Kidney (tissue), 14 donors: Measurements from ENCODE around the gene CFAP70. TPM values are rescaled to one million over a fixed set of nuclear protein-coding genes. Genes with fewer than 3 reads are reported as not detected.

Experiments used
- DNase-seq, 5 donors: peaks; one replicate each; pipeline ENCODE4 v3.0.0-alpha.2; 2013 to 2020
- FAIRE-seq: peaks from 2 replicates; lab custom pipeline; 2012; peaks lifted over from hg19 to GRCh38; lab: Jason Lieb, UNC
- H3K27ac ChIP-seq, 2 donors: one replicate each; pipeline ENCODE4 v1.7.0; 2013; ENCODE audit warnings: low read depth in 2 of 2, low read length in 2 of 2, inconsistent platforms in 1 of 2
- H3K27me3 ChIP-seq: one replicate; pipeline ENCODE4 v1.7.1; 2013; ENCODE audit warnings: low read length, inconsistent platforms; ENCODE audit not compliant: control insufficient read depth, insufficient read depth
- H3K36me3 ChIP-seq, 3 donors: one replicate each; pipeline versions ENCODE4 v1.7.0 to v1.7.1; 2013; ENCODE audit warnings: low read length in 3 of 3, control low read depth in 1 of 3, inconsistent platforms in 1 of 3; ENCODE audit not compliant: insufficient read depth in 3 of 3, control insufficient read depth in 2 of 3
- H3K4me1 ChIP-seq, 3 donors: one replicate each; pipeline versions ENCODE4 v1.7.0 to v1.7.1; 2013; ENCODE audit warnings: low read length in 3 of 3, inconsistent platforms in 1 of 3, low read depth in 1 of 3; ENCODE audit not compliant: control insufficient read depth in 2 of 3, insufficient read depth in 2 of 3
- H3K4me3 ChIP-seq, 3 donors: one replicate each; pipeline versions ENCODE4 v1.7.0 to v1.8.1; 2013; ENCODE audit warnings: low read length in 3 of 3, control low read depth in 1 of 3, inconsistent platforms in 1 of 3
- H3K9ac ChIP-seq, 3 donors: one replicate each; pipeline versions ENCODE4 v1.7.0 to v1.7.1; 2013; ENCODE audit warnings: low read length in 3 of 3, control low read depth in 1 of 3, inconsistent platforms in 1 of 3
- H3K9me3 ChIP-seq, 3 donors: one replicate each; pipeline versions ENCODE4 v1.7.0 to v1.7.1; 2013; ENCODE audit warnings: low read length in 3 of 3, control low read depth in 1 of 3, inconsistent platforms in 1 of 3; ENCODE audit not compliant: control insufficient read depth in 2 of 3, insufficient read depth in 1 of 3
- CTCF ChIP-seq: IDR thresholded peaks from 3 replicates; pipeline ENCODE4 v1.5.1; 2012; ENCODE audit warnings: mild to moderate bottlenecking, moderate library complexity, borderline replicate concordance; ENCODE audit not compliant: insufficient read depth; ENCODE audit errors: extremely low read depth
- intact Hi-C: fragments of 100-400 bp; cut with DNase I; formaldehyde crosslinking; loops from one replicate; pipeline ENCODE4 v1.11.1; 2022
- polyA plus RNA-seq: library from polyadenylated mRNA; stranded (reverse); fragments of 350-450 nt; fragmentation: Illumina TruSeq; extraction: RNeasy Lipid Tissue Mini Kit (QIAGEN cat#74804); gene quantifications from one replicate; pipeline ENCODE4 v1.2.3, GENCODE V29; 2014; ENCODE audit warnings: low read depth, low replicate concordance; ENCODE audit not compliant: insufficient read depth
- total RNA-seq: library from RNA; stranded (reverse); fragmentation: NEBNext Ultra II Directional; extraction: Animal tissue kit (Norgen Biotek cat#: 25700); gene quantifications from one replicate; pipeline ENCODE4 v1.2.1, GENCODE V29; 2021
- donor health status: control.
- donor health status: control.
- donor health status: control.
- donor health status: control.
- donor health status: control.
- donor health status: DM: yes; HTN: yes; CAD: no.
- donor health status: Normal renal cell carcinoma (clear cell type).

Gene CFAP70
- total and polyA plus RNA-seq, 2 donors from 2014 or later, result 6.0 to 8.7 TPM

GRCh38 chr10:73228247-73228646, 130.4 kb downstream of the CFAP70 start:
- TF ChIP-seq CTCF, result no peak
- no peaks in the 10 kb centered on the region for H3K27me3 ChIP-seq
- H3K4me3 ChIP-seq, result no peak overlapping the region
- H3K9ac ChIP-seq, result no peak overlapping the region
- H3K27ac ChIP-seq, result no peak overlapping the region
- no peaks in the 10 kb centered on the region for H3K9me3 ChIP-seq
- DNase-seq (no peak), FAIRE-seq (no peak)
- H3K36me3 ChIP-seq, result peaks cover 4 to 37% (median 8%) of the 10 kb centered on the region in 3 donors
- no peaks in the 10 kb centered on the region for H3K4me1 ChIP-seq
- intact Hi-C loops, result no loop called here

DNA sequence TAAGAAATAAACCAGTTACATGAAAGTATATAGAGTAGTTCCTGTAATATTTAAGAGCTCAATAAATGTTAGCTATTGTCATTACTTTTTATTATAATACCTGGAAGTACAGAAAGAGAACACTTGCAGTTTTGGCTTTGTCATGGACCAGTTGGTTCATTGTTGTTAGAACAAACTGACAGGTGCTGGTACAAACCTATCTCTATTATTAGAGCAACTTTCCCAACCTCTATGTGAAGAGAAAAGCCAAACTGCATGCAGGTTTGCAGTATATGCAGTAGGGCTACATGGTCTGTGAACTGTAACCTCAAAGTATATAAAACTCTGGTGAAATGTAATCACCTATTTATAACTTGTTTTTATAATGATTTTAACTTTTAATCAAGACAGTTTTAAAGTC, 132.0 kb downstream of the CFAP70 start:
- Histone ChIP-seq H3K4me3 (no peak overlapping the region), H3K36me3 (peaks cover 4 to 25% (median 8%) of the 10 kb centered on the region in 3 donors), H3K9ac (no peak overlapping the region), H3K27ac (no peak overlapping the region), H3K4me1 (no peaks in the 10 kb centered on the region), H3K9me3 (no peaks in the 10 kb centered on the region), H3K27me3 (no peaks in the 10 kb centered on the region)
- no peak for TF ChIP-seq CTCF
- FAIRE-seq (no peak), DNase-seq (no peak)
- intact Hi-C loops, result no loop called here

DNA sequence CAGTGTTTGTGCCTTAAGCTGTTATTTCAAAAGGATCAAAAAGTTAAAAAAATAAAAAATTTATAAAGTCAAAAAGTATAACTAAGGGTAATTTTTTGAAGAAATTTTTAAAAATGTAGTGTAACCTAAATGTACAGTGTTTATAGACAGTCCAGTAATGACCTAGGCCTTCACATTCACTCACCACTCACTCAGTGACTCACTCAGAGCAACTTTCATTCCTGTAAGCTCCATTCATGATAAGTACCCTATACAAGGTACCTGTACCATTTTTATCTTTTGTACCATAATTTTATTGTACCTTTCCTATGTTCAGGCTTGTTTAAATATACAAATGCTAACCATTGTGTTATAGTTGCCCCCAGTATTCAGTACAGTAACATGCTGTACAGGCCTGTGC, 133.1 kb downstream of the CFAP70 start:
- H3K4me1 ChIP-seq, result no peaks in the 10 kb centered on the region
- no peak overlapping the region for H3K4me3 ChIP-seq
- DNase-seq (no peak), FAIRE-seq (peak; percentile 60)
- no peaks in the 10 kb centered on the region for H3K9me3 ChIP-seq
- no peak overlapping the region for H3K27ac ChIP-seq
- intact Hi-C loops, result no loop called here
- H3K36me3 ChIP-seq, result peaks cover 4 to 16% (median 7%) of the 10 kb centered on the region in 3 donors
- no peak for TF ChIP-seq CTCF
- no peak overlapping the region for H3K9ac ChIP-seq
- no peaks in the 10 kb centered on the region for H3K27me3 ChIP-seq

- H3K4me1 ChIP-seq, result no peaks in the 10 kb centered on the region
Measured at GRCh38 chr10:73220989-73221388, 137.7 kb downstream of the CFAP70 start.

More at GRCh38 chr10:73220989-73221388, 137.7 kb downstream of the CFAP70 start:
- intact Hi-C loops, result no loop called here
- TF ChIP-seq CTCF, result no peak
- DNase-seq (no peak), FAIRE-seq (no peak)
- H3K36me3 ChIP-seq, result peaks cover 6 to 19% (median 11%) of the 10 kb centered on the region in 3 donors
- no peaks in the 10 kb centered on the region for H3K27me3 ChIP-seq
- H3K9ac ChIP-seq, result no peak overlapping the region
- H3K4me3 ChIP-seq, result no peak overlapping the region
- no peak overlapping the region for H3K27ac ChIP-seq
- H3K9me3 ChIP-seq, result no peaks in the 10 kb centered on the region
